HCT116 (cell line): ENCODE measurements around the gene FMN1. TPM values are rescaled to one million over a fixed set of nuclear protein-coding genes. Genes with fewer than 3 reads are reported as not detected.

ENCODE experiments used
- ATAC-seq: fragments of 200-7000 bp; cut with Tn5 transposase; 2 replicates; pipeline ENCODE4 v1.9.1; 2020; ENCODE audit warnings: mild to moderate bottlenecking, moderate library complexity
- BruUV-seq: library from RNA; stranded (reverse); fragments of 400-500 nt; replicated peaks from 2 replicates; lab custom pipeline; 2021; lab: Mats Ljungman, UMichigan
- CTCF ChIA-PET: fragments of 300-600 bp; sonication (Branson Sonifier 250); formaldehyde crosslinking; loops from one replicate; lab custom pipeline; 2021; ENCODE audit warnings: antibody characterized with exemption; lab: Charles Lee
- POLR2A ChIA-PET: fragments of 300-600, 350-600 bp; sonication (Branson Sonifier 250); formaldehyde crosslinking; loops from one replicate; lab custom pipeline; 2021; ENCODE audit warnings: antibody characterized with exemption; lab: Charles Lee
- RAD21 ChIA-PET, 2 experiments: fragments of 300-600 bp; sonication (Branson Sonifier 250); formaldehyde crosslinking; loops; one replicate each; lab custom pipeline; 2023; ENCODE audit warnings: low total read pairs in 2 of 2; ENCODE audit not compliant: uncharacterized antibody in 2 of 2, unreplicated experiment in 2 of 2, low non-redundant PET in 1 of 2; lab: Charles Lee
- DNase-seq: peaks from one replicate; pipeline ENCODE4 v3.0.0-alpha.2; 2010; ENCODE audit warnings: low read depth, low spot score
- H2AFZ ChIP-seq: fragments of 200-600 bp; shearing (Covaris generic), sonication (generic); 2 replicates; pipeline ENCODE4 v1.6.1; 2017; ENCODE audit warnings: low read depth, mixed run types, mixed read lengths, antibody characterized with exemption, low read length; ENCODE audit not compliant: poor library complexity, severe bottlenecking
- H3K27ac ChIP-seq: 2 replicates; pipeline ENCODE4 v1.5.1; 2012; ENCODE audit warnings: low read depth, low read length
- H3K27me3 ChIP-seq: fragments of 200-600 bp; sonication (generic); 2 replicates; pipeline ENCODE4 v1.6.1; 2016; ENCODE audit warnings: mixed run types, low read length, mixed read lengths; ENCODE audit not compliant: insufficient read depth
- H3K36me3 ChIP-seq, 2 experiments: fragments of 200-500 bp in 1 of 2; fragments of 200-600 bp in 1 of 2; sonication (Bioruptor generic) in 1 of 2; sonication (generic) in 1 of 2; 2 replicates each; pipeline versions ENCODE4 v1.5.1 to v1.6.1; 2014 to 2016; ENCODE audit warnings: low read length in 2 of 2, inconsistent platforms in 1 of 2, mixed read lengths in 1 of 2, mixed run types in 1 of 2; ENCODE audit not compliant: insufficient read depth in 2 of 2, control insufficient read depth in 1 of 2
- H3K4me1 ChIP-seq, 2 experiments: fragments of 200-600 bp in 1 of 2; sonication (generic) in 1 of 2; 2 replicates each; pipeline versions ENCODE4 v1.5.1 to v1.6.1; 2012 to 2017; ENCODE audit warnings: low read length in 2 of 2, inconsistent platforms in 1 of 2, mild to moderate bottlenecking in 1 of 2, mixed read lengths in 1 of 2, mixed run types in 1 of 2, moderate library complexity in 1 of 2; ENCODE audit not compliant: insufficient read depth in 2 of 2, control insufficient read depth in 1 of 2
- H3K4me2 ChIP-seq: fragments of 200-600 bp; sonication (generic); 2 replicates; pipeline ENCODE4 v1.6.1; 2017; ENCODE audit warnings: mixed run types, low read length, mixed read lengths
- H3K4me3 ChIP-seq, 2 experiments: fragments of 200-600 bp in 1 of 2; sonication (generic) in 1 of 2; replicated peaks in 1 of 2; 2 replicates each; pipeline ENCODE4 v1.5.1; 2011 to 2016; ENCODE audit warnings: low read length in 2 of 2, control low read depth in 1 of 2, low read depth in 1 of 2, mild to moderate bottlenecking in 1 of 2, mixed read lengths in 1 of 2, mixed run types in 1 of 2
- H3K79me2 ChIP-seq: fragments of 200-600 bp; sonication (generic); 2 replicates; pipeline ENCODE4 v1.6.1; 2017; ENCODE audit warnings: mild to moderate bottlenecking, mixed run types, low read length, moderate library complexity, mixed read lengths; ENCODE audit not compliant: insufficient read depth
- H3K9ac ChIP-seq: fragments of 200-600 bp; sonication (generic); 2 replicates; pipeline ENCODE4 v1.6.1; 2016; ENCODE audit warnings: low read length, mixed read lengths
- H3K9me2 ChIP-seq: fragments of 200-600 bp; sonication (generic), shearing (Covaris generic); 2 replicates; pipeline ENCODE4 v1.6.1; 2017; ENCODE audit warnings: mixed run types, mild to moderate bottlenecking, moderate library complexity; ENCODE audit not compliant: insufficient read depth
- H3K9me3 ChIP-seq, 2 experiments: fragments of 200-500 bp in 1 of 2; fragments of 200-600 bp in 1 of 2; sonication (Bioruptor generic) in 1 of 2; sonication (generic) in 1 of 2; 2 replicates each; pipeline ENCODE4 v1.6.1; 2014 to 2017; ENCODE audit warnings: low read length in 2 of 2, mixed read lengths in 2 of 2, inconsistent platforms in 1 of 2, low read depth in 1 of 2, mild to moderate bottlenecking in 1 of 2, mixed run types in 1 of 2, moderate library complexity in 1 of 2; ENCODE audit not compliant: control insufficient read depth in 1 of 2, insufficient read depth in 1 of 2
- H4K20me1 ChIP-seq: fragments of 200-600 bp; sonication (generic), shearing (Covaris generic); 2 replicates; pipeline ENCODE4 v1.6.1; 2017; ENCODE audit warnings: mixed run types, mild to moderate bottlenecking, moderate library complexity; ENCODE audit not compliant: insufficient read depth
- ATF3 ChIP-seq: IDR thresholded peaks from 2 replicates; pipeline ENCODE4 v1.6.1; 2012
- CBX3 ChIP-seq: IDR thresholded peaks from 2 replicates; pipeline ENCODE4 v1.6.1; 2012; ENCODE audit warnings: low read depth
- CTCF ChIP-seq, 3 experiments: fragments of 200-600 bp in 1 of 3; sonication (generic) in 1 of 3; IDR thresholded peaks in 2 of 3; conservative IDR thresholded peaks in 1 of 3; 2 replicates each; pipeline ENCODE4 v1.5.1; 2012 to 2017; ENCODE audit warnings: low read depth in 2 of 3, low read length in 2 of 3, antibody characterized with exemption in 1 of 3, borderline replicate concordance in 1 of 3, control low read depth in 1 of 3, mild to moderate bottlenecking in 1 of 3, mixed read lengths in 1 of 3, mixed run types in 1 of 3, moderate library complexity in 1 of 3; ENCODE audit not compliant: insufficient read depth in 1 of 3
- EGR1 ChIP-seq: IDR thresholded peaks from 2 replicates; pipeline ENCODE4 v1.6.1; 2012; ENCODE audit warnings: low read depth
- ELF1 ChIP-seq: IDR thresholded peaks from 2 replicates; pipeline ENCODE4 v1.6.1; 2012; ENCODE audit warnings: low read depth, borderline replicate concordance
- EZH2 ChIP-seq: fragments of 200-600 bp; sonication (generic); IDR thresholded peaks from 2 replicates; pipeline ENCODE4 v1.6.1; 2017; ENCODE audit warnings: antibody characterized with exemption, mixed run types
- EZH2phosphoT487 ChIP-seq: fragments of 200-600 bp; IDR thresholded peaks from 2 replicates; pipeline ENCODE4 v1.6.1; 2018; ENCODE audit warnings: antibody characterized with exemption, borderline replicate concordance
- FOSL1 ChIP-seq: IDR thresholded peaks from 2 replicates; pipeline ENCODE4 v1.6.1; 2012; ENCODE audit warnings: low read depth
- JUND ChIP-seq: IDR thresholded peaks from 2 replicates; pipeline ENCODE4 v1.6.1; 2012
- MAX ChIP-seq: IDR thresholded peaks from 2 replicates; pipeline ENCODE4 v1.6.1; 2012
- POLR2A ChIP-seq: IDR thresholded peaks from 2 replicates; pipeline ENCODE4 v1.7.0; 2011; ENCODE audit warnings: borderline replicate concordance; ENCODE audit not compliant: insufficient read depth, insufficient read length; ENCODE audit errors: extremely low read depth
- POLR2AphosphoS5 ChIP-seq: IDR thresholded peaks from 2 replicates; pipeline ENCODE4 v1.6.1; 2011; ENCODE audit warnings: mild to moderate bottlenecking, low read depth, low read length, moderate library complexity
- RAD21 ChIP-seq: IDR thresholded peaks from 2 replicates; pipeline ENCODE4 v1.6.1; 2012; ENCODE audit warnings: low read depth, mild to moderate bottlenecking
- REST ChIP-seq: IDR thresholded peaks from 2 replicates; pipeline ENCODE4 v1.6.1; 2012; ENCODE audit warnings: low read depth
- SIN3A ChIP-seq: IDR thresholded peaks from 2 replicates; pipeline ENCODE4 v1.6.1; 2012; ENCODE audit warnings: low read depth
- SP1 ChIP-seq: IDR thresholded peaks from 2 replicates; pipeline ENCODE4 v1.6.1; 2012; ENCODE audit warnings: low read depth
- YY1 ChIP-seq: IDR thresholded peaks from 2 replicates; pipeline ENCODE4 v1.6.1; 2011; ENCODE audit warnings: low read length, low read depth, moderate library complexity, mild to moderate bottlenecking; ENCODE audit not compliant: insufficient replicate concordance; ENCODE audit errors: extremely low read depth
- ZBTB33 ChIP-seq: IDR thresholded peaks from 2 replicates; pipeline ENCODE4 v1.6.1; 2011; ENCODE audit warnings: mild to moderate bottlenecking, low read length, moderate library complexity; ENCODE audit not compliant: insufficient replicate concordance; ENCODE audit errors: extremely low read depth
- ZFX ChIP-seq: fragments of 450-650 bp; IDR thresholded peaks from 2 replicates; pipeline ENCODE4 v1.6.1; 2017
- ZNF274 ChIP-seq: fragments of 200-500 bp; sonication (Bioruptor generic); IDR thresholded peaks from 2 replicates; pipeline ENCODE4 v1.6.1; 2014; ENCODE audit warnings: mild to moderate bottlenecking, low read depth, low read length, inconsistent platforms
- intact Hi-C: fragments of 100-400 bp; cut with micrococcal nuclease; formaldehyde crosslinking; loops from 2 replicates; pipeline ENCODE4 v1.10.0; 2022
- total RNA-seq: library from RNA; stranded (reverse); gene quantifications from one replicate; pipeline ENCODE4 v1.2.1, GENCODE V29; 2021; ENCODE audit not compliant: unreplicated experiment

Gene FMN1
- total RNA-seq, 1 experiment from 2014 or later, result 0.39 TPM

GRCh38 chr15:33115191-33115861, 79.2 kb downstream of the FMN1 start:
- no peaks in the 10 kb centered on the region for H3K9me3 ChIP-seq
- no peaks in the 10 kb centered on the region for H3K9me2 ChIP-seq
- BruUV-seq, result no TSS peak
- H3K4me3 ChIP-seq, result no peak overlapping the region
- no peaks in the 10 kb centered on the region for H3K36me3 ChIP-seq
- H3K4me1 ChIP-seq, result no peaks in the 10 kb centered on the region
- H3K4me2 ChIP-seq, result no peak overlapping the region
- intact Hi-C loops, result no loop called here
- ChIA-PET POLR2A (no interaction called here), RAD21 (no interaction called here)
- no peaks in the 10 kb centered on the region for H4K20me1 ChIP-seq
- H3K79me2 ChIP-seq, result no peaks in the 10 kb centered on the region
- H3K27me3 ChIP-seq, result no peaks in the 10 kb centered on the region
- DNase-seq, result no peak
- H3K9ac ChIP-seq, result no peak overlapping the region
- TF ChIP-seq POLR2AphosphoS5 (no peak), ZNF274 (no peak), EZH2phosphoT487 (no peak), CBX3 (no peak), SIN3A (no peak), POLR2A (no peak), EZH2 (no peak), FOSL1 (no peak), EGR1 (no peak), MAX (no peak), ELF1 (no peak), SP1 (no peak), REST (no peak), RAD21 (no peak), YY1 (no peak), ZBTB33 (no peak), CTCF (IDR thresholded peaks at IDR 0.05 in 2 of 3, conservative IDR thresholded peaks at IDR 0.05 in 1 of 3; ENCODE audit: borderline replicate concordance in 1 of 3, insufficient read depth in 1 of 3, low read depth in 2 of 3, low read length in 2 of 3) (no peak), JUND (no peak), ZFX (no peak), ATF3 (no peak)
- TF ChIP-seq, all 23 proteins: peak for 0
- ATAC-seq, result no peak
- no peak overlapping the region for H2AFZ ChIP-seq
- H3K27ac ChIP-seq, result no peak overlapping the region
- CTCF ChIA-PET, result interaction anchor here (1.5 kb wide), 1 partner anchor 17 kb away, joined by 5 read pairs; no protein-coding TSS in a partner anchor
